DOHH2 (cell line): Measurements from ENCODE around the gene GPX7.
A peak's percentile ranks its signal among the peaks of the same experiment; 100 is the strongest.

ENCODE experiments used
- H3F3A ChIP-seq: fragments of 200-600 bp; sonication (generic), shearing (Covaris generic); 2 replicates; pipeline ENCODE4 v1.6.0; 2016; ENCODE audit warnings: antibody characterized with exemption, mild to moderate bottlenecking; ENCODE audit not compliant: control insufficient read depth, insufficient read depth
- H3K27ac ChIP-seq: fragments of 200-600 bp; sonication (generic); 2 replicates; pipeline ENCODE4 v1.5.1; 2014; ENCODE audit warnings: low read depth, mild to moderate bottlenecking, low read length, moderate library complexity
- H3K27me3 ChIP-seq: fragments of 200-600 bp; sonication (generic); 2 replicates; pipeline ENCODE4 v1.6.1; 2014; ENCODE audit warnings: mild to moderate bottlenecking, low read length, mixed read lengths; ENCODE audit not compliant: control insufficient read depth
- H3K36me3 ChIP-seq: fragments of 200-600 bp; sonication (generic); 2 replicates; pipeline ENCODE4 v1.6.1; 2014; ENCODE audit warnings: mild to moderate bottlenecking, low read length, moderate library complexity, mixed read lengths; ENCODE audit not compliant: control insufficient read depth
- H3K4me1 ChIP-seq: fragments of 200-600 bp; sonication (generic); 2 replicates; pipeline ENCODE4 v1.6.1; 2014; ENCODE audit warnings: mild to moderate bottlenecking, low read length, mixed read lengths; ENCODE audit not compliant: control insufficient read depth
- H3K4me2 ChIP-seq: fragments of 200-600 bp; sonication (generic); 2 replicates; pipeline ENCODE4 v1.6.0; 2014; ENCODE audit warnings: mild to moderate bottlenecking, low read length, moderate library complexity
- H3K4me3 ChIP-seq: fragments of 200-600 bp; sonication (generic); 2 replicates; pipeline ENCODE4 v1.5.1; 2014; ENCODE audit warnings: mild to moderate bottlenecking, low read length, mixed read lengths
- H3K79me2 ChIP-seq: fragments of 200-600 bp; sonication (generic); 2 replicates; pipeline ENCODE4 v1.6.1; 2014; ENCODE audit warnings: mild to moderate bottlenecking, low read length, mixed read lengths; ENCODE audit not compliant: control insufficient read depth
- H3K9me2 ChIP-seq: fragments of 200-600 bp; sonication (generic); replicated peaks from 2 replicates; pipeline ENCODE4 v1.6.1; 2014; ENCODE audit warnings: mild to moderate bottlenecking, low read length, mixed read lengths; ENCODE audit not compliant: control insufficient read depth
- H3K9me3 ChIP-seq: fragments of 200-600 bp; sonication (generic); 2 replicates; pipeline ENCODE4 v1.6.1; 2014; ENCODE audit warnings: antibody characterized with exemption, low read length, mixed read lengths; ENCODE audit not compliant: control insufficient read depth, insufficient read depth
- H4K20me1 ChIP-seq: fragments of 200-600 bp; sonication (generic); 2 replicates; pipeline ENCODE4 v1.6.0; 2014; ENCODE audit warnings: low read depth, mild to moderate bottlenecking, antibody characterized with exemption, low read length, moderate library complexity; ENCODE audit not compliant: control insufficient read depth, insufficient read depth
- EZH2phosphoT487 ChIP-seq: fragments of 200-600 bp; sonication (generic); IDR thresholded peaks from 2 replicates; pipeline ENCODE4 v1.6.1; 2017; ENCODE audit warnings: borderline replicate concordance, mild to moderate bottlenecking, antibody characterized with exemption, low read length, moderate library complexity, mixed read lengths
- TF ChIP-seq, protein P1 (sequence below): fragments of 200-600 bp; sonication (generic); IDR thresholded peaks from one replicate; pipeline ENCODE4 v1.5.1; 2014; ENCODE audit warnings: antibody characterized with exemption, mild to moderate bottlenecking, low read depth, low read length; ENCODE audit not compliant: poor library complexity, severe bottlenecking

Gene GPX7

DNA sequence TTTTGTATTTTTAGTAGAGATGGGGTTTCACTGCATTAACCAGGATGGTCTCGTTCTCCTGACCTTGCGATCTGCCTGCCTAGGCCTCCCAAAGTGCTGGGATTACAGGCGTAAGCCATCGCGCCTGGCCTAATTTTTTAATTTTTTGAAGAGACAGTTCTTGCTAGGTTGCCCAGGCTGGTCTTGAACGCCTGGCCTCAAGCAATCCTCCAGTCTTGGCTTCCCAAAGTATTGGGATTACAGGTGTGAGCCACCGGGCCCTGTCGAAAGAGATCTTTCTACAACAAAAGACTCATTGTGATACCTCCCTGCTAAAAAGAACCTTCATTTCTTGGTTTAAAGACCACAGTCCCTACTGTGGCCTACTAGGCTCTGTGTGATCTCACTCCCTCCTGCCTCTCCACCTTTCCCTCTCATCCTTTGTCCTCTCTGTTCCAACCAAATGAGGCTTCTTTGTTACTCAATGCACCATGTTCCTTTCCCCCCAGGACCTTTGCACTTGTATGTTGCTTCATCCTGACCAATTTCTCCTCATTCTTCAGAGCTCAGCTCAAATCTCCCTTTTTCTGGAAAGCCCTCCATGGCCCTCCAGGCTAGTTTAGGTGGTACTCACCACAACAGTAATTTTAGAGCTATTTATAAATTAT, 1.5 kb upstream of the GPX7 start:
- no peaks in the 10 kb centered on the region for H3K9me2 ChIP-seq
- H3K4me2 ChIP-seq: no peak overlapping the region
- no peak overlapping the region for H3K4me3 ChIP-seq
- H3K9me3 ChIP-seq: no peaks in the 10 kb centered on the region
- no peak for TF ChIP-seq EZH2phosphoT487
- TF ChIP-seq, protein P1, sequence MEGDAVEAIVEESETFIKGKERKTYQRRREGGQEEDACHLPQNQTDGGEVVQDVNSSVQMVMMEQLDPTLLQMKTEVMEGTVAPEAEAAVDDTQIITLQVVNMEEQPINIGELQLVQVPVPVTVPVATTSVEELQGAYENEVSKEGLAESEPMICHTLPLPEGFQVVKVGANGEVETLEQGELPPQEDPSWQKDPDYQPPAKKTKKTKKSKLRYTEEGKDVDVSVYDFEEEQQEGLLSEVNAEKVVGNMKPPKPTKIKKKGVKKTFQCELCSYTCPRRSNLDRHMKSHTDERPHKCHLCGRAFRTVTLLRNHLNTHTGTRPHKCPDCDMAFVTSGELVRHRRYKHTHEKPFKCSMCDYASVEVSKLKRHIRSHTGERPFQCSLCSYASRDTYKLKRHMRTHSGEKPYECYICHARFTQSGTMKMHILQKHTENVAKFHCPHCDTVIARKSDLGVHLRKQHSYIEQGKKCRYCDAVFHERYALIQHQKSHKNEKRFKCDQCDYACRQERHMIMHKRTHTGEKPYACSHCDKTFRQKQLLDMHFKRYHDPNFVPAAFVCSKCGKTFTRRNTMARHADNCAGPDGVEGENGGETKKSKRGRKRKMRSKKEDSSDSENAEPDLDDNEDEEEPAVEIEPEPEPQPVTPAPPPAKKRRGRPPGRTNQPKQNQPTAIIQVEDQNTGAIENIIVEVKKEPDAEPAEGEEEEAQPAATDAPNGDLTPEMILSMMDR: no peak
- no peaks in the 10 kb centered on the region for H4K20me1 ChIP-seq
- peaks cover 8% of the 10 kb centered on the region; the same call in 1 of the 2 replicates for H3K27me3 ChIP-seq
- H3F3A ChIP-seq: no peaks in the 10 kb centered on the region
- no peaks in the 10 kb centered on the region for H3K36me3 ChIP-seq
- peaks cover 31% of the 10 kb centered on the region for H3K4me1 ChIP-seq
- no peaks in the 10 kb centered on the region for H3K79me2 ChIP-seq
- no peak overlapping the region for H3K27ac ChIP-seq

DNA sequence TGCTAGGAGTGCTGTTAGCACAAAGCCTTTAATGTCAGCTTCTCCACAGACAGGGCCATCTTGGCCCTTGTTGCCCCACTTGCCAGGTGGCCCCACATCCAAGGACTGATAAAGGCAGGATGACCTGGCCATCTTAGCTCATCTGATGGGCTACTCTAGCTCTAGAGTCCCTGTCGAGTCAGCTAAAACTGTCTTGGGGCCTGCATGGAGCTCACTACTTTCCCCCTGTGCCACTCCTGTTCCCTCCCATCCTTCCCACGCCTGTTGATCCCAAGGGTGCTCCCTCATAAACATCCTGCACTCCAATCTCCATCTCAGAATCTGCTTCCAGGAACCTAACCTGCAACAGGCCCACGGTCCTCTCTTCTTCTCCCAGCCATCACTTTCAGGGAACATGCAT, 652 bp upstream of the GPX7 start:
- Histone ChIP-seq H3K27me3 (peaks cover 8% of the 10 kb centered on the region; the same call in 1 of the 2 replicates), H3K4me3 (peak overlapping the region; percentile 63), H3K9me2 (no peaks in the 10 kb centered on the region), H3K9me3 (no peaks in the 10 kb centered on the region), H3K27ac (no peak overlapping the region), H3K4me1 (peaks cover 31% of the 10 kb centered on the region), H3K4me2 (peak overlapping the region; percentile 65), H4K20me1 (no peaks in the 10 kb centered on the region), H3F3A (no peaks in the 10 kb centered on the region), H3K79me2 (no peaks in the 10 kb centered on the region), H3K36me3 (no peaks in the 10 kb centered on the region)
- TF ChIP-seq, protein P1: no peak
- no peak for TF ChIP-seq EZH2phosphoT487

DNA sequence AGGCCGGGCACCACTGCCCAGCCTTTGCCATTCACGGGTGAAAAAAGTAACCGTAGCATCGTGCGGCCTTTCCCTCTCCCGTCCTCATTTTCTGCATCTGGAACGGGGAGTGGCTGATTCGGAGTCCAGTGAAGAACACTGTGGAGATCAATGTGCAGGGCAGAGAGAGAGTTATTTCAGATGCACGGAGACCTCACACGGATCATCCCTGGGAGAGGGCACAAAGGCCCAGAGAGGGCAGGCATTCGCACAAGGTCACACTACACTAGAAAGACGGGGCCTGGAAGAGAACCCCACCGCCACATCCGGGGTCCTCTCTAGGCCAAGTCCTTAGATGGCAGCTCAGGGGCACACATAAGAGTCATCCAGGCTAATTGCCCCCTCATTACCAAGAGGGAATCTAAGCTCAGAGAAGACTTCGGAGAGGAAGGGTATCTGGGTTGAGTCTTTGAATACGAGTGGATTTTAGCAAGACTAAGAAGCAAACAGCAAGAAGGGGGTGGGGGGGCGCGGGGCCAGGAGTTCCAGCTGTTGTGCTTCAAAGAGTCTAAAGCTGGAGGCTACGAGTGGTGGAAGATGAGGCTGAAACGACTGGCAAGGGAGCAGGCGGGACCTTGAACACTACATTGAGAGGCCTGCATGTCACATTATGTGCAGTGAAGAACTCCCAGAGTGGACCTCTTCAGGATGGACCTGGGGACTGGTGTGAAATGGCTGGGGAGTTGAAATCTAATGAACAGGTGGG, 857 bp downstream of the GPX7 start:
- Histone ChIP-seq H3K4me3 (peak overlapping the region; percentile 63), H3K27ac (no peak overlapping the region), H3K27me3 (peaks cover 8% of the 10 kb centered on the region; the same call in 1 of the 2 replicates), H3K9me3 (no peaks in the 10 kb centered on the region), H3K9me2 (no peaks in the 10 kb centered on the region), H3K4me2 (peak overlapping the region; percentile 65), H3K4me1 (peaks cover 31% of the 10 kb centered on the region), H3F3A (no peaks in the 10 kb centered on the region), H3K79me2 (no peaks in the 10 kb centered on the region), H3K36me3 (no peaks in the 10 kb centered on the region), H4K20me1 (no peaks in the 10 kb centered on the region)
- TF ChIP-seq EZH2phosphoT487: no peak
- TF ChIP-seq, protein P1: no peak
